Prostate gland (tissue), 2 donors: ENCODE results near the gene HSPA4L. TPM values are rescaled to one million over a fixed set of nuclear protein-coding genes. Genes with fewer than 3 reads are reported as not detected.

Experiments used
- DNase-seq: peaks from one replicate; pipeline ENCODE4 v3.0.0-alpha.2; 2019; ENCODE audit warnings: low spot score
- H3K27ac ChIP-seq, 2 donors: fragments of 200-600 bp; sonication (generic); 2 replicates each; pipeline ENCODE4 v1.5.1; 2017 to 2019
- H3K27me3 ChIP-seq: fragments of 200-600 bp; sonication (generic); replicated peaks from 2 replicates; pipeline ENCODE4 v1.5.1; 2019; ENCODE audit not compliant: insufficient read depth
- H3K36me3 ChIP-seq, 2 donors: fragments of 200-600 bp; sonication (generic); 1 replicate in 1 of 2; 2 replicates in 1 of 2; pipeline versions ENCODE4 v1.5.1 to v1.8.1; 2017 to 2019
- H3K4me1 ChIP-seq: fragments of 200-600 bp; sonication (generic); replicated peaks from 2 replicates; pipeline ENCODE4 v1.5.1; 2019
- H3K4me3 ChIP-seq, 2 donors: fragments of 200-600 bp; sonication (generic); 2 replicates each; pipeline ENCODE4 v1.5.1; 2017 to 2019
- H3K9me3 ChIP-seq: fragments of 200-600 bp; sonication (generic); 2 replicates; pipeline ENCODE4 v1.5.1; 2017
- CTCF ChIP-seq, 4 experiments: fragments of 200-600 bp in 2 of 4; fragments of 450-650 bp in 2 of 4; sonication (generic) in 2 of 4; IDR thresholded peaks; 1 replicate in 3 of 4; 2 replicates in 1 of 4; pipeline ENCODE4 v1.5.1; 2016 to 2019; ENCODE audit warnings: antibody characterized with exemption in 4 of 4, mild to moderate bottlenecking in 2 of 4, moderate library complexity in 2 of 4
- POLR2A ChIP-seq: fragments of 450-650 bp; IDR thresholded peaks from one replicate; pipeline ENCODE4 v1.6.1; 2016; ENCODE audit warnings: antibody characterized with exemption, mild to moderate bottlenecking
- POLR2AphosphoS5 ChIP-seq: sonication (generic); formaldehyde crosslinking; IDR thresholded peaks from one replicate; pipeline ENCODE4 v1.6.1; 2017; ENCODE audit warnings: antibody characterized with exemption
- WGBS: methylation state at CpG from one replicate; pipeline ENCODE4 v1.1.5; 2018; 5-methylcytosine and 5-hydroxymethylcytosine counted together
- intact Hi-C: fragments of 100-400 bp; cut with DNase I; formaldehyde crosslinking; loops from one replicate; pipeline ENCODE4 v1.14.2; 2022
- total RNA-seq, 2 donors: library from RNA; depleted of rRNA; stranded (reverse); fragments of >200 nt; gene quantifications; one replicate each; pipeline ENCODE4 v1.1.0, GENCODE V29; 2016

Gene HSPA4L
- total RNA-seq, 2 donors from 2014 or later: 8.8 to 12.9 TPM

- Histone ChIP-seq H3K9me3 (no peaks in the 10 kb centered on the region), H3K4me3 (no peak overlapping the region), H3K36me3 (no peaks in the 10 kb centered on the region), H3K27me3 (no peaks in the 10 kb centered on the region), H3K4me1 (no peaks in the 10 kb centered on the region), H3K27ac (no peak overlapping the region)
- no peak for TF ChIP-seq POLR2A
- TF ChIP-seq CTCF (IDR thresholded peaks at IDR 0.05): no peak
- no peak for TF ChIP-seq POLR2AphosphoS5
- no peak for DNase-seq
- intact Hi-C loops: no loop called here
- 79% methylated on average over 3 of the region's 3 CpGs for WGBS
These were observed 107.8 kb downstream of the HSPA4L start for GRCh38 chr4:127889903-127890302.

Other genes with a start within 250 kb of the HSPA4L start
- gene INTU, start 149.4 kb upstream of the HSPA4L start, total RNA-seq: 10 to 100 TPM in 1 of 2 donors, 1 to 10 TPM in 1; 6.1 to 13.9 TPM
- gene SLC25A31, start 51.9 kb upstream of the HSPA4L start, total RNA-seq: 1 to 10 TPM in 1 of 2 donors, not detected in 1; 7.7 TPM
- gene PLK4, start 98.6 kb downstream of the HSPA4L start, total RNA-seq: 10 to 100 TPM in 1 of 2 donors, 1 to 10 TPM in 1; 6.8 to 14.6 TPM
- 10 to 100 TPM; 12.6 to 21.0 TPM for gene MFSD8, start 182.9 kb downstream of the HSPA4L start, total RNA-seq
- gene ABHD18, start 183.1 kb downstream of the HSPA4L start, total RNA-seq: 10 to 100 TPM in 1 of 2 donors, 1 to 10 TPM in 1; 5.7 to 10.6 TPM